GM18909 (cell line): Measurements from ENCODE around the gene BAG3.

Source experiments
- ATAC-seq: cut with Tn5 transposase; IDR thresholded peaks from one replicate; pipeline ENCODE4 v1.9.1; 2021; ENCODE audit warnings: mild to moderate bottlenecking; ENCODE audit not compliant: unreplicated experiment, poor library complexity

The BAG3 gene

DNA sequence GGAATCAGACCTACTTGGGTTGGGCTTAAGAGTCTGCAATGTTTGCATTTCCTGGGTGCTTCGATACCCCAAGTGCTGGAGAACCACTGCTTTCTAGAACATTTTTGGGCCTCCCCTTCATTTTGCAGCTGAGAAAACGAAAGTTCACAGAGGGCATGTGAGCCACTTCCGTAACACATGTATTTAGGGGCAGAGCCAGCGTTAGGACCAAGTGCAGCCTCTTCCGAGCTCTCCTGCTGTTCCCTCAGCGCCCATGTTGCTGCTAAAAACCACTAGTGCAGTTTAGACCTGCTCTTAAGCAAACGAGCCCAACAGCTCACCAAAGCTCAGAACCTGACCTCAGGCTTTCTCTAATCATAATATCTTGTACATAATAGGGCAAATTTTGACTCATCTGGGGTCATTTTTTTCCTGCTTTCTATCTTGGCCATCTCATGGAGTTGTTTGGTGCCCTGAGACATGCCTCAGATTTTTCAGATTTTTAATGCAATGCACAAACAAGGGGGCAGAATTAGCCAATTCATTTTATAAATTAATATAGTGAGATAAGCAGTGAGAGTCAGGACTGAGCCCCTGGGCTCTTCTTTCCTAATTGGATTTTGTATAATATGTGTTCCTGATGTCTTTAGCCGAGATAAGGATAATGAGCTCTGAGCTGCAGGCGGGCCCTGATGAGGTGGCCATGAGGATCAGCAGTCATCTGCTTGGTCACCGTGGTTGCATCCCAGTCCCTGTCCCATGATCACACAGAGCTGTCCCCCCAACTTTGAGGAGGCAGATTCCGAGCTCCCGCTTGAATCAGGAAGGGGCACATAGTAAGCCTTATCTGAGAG lies 12.9 kb downstream of the BAG3 start:
- no peak for ATAC-seq

DNA sequence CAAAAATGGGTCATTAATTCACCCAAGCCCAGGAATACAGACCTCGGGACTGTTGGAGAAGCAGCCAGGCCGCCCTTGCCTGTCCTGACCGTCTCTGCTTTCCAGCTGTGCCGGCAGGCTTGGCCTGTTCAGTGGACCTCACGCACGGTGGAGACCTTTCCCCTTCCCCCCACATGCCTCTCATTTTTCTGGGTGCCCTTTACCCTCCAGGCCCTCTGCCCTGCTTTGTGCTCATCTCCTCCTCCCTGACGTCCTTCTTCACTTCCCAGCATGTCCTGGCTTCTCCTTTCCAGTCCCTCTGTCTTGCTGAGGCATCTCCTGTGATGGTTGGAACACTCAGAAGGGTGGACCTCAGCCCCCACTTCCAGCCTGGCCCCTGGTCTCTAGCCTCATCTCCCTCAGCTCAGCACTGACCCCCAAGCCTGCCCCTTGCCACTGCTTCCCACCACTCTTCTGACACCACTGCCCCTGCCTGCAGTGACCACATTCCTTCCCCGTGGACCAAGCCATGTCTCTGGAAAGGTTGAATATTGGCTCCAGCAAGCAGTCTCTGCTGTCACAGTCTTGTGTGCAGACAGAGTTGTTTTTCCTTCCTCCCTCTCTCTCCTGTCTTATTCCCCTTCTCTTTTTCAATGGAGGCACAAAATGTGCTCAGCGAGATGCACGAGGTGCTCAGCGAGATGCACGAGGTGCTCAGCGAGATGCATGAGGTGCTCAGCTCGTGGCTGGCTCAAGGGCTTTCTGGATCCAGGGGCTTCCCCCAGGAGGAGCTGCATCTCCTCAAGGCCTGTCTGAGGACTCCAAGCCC lies 14.9 kb downstream of the BAG3 start:
- no peak for ATAC-seq

DNA sequence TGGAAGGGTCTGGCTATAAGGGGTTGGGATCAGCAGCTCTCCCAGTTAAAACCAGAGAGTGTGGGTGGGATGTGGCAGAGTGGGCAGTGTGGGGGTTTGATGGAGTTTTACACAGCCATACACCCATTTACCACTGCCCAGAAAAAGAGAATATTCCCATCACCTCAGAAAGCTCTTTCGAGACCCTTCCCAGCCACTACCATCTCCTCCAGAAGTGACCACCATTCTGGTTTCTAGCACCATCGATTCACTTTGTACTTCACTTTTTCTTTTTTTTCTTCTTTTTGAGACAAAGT lies 15.5 kb downstream of the BAG3 start:
- no peak for ATAC-seq

DNA sequence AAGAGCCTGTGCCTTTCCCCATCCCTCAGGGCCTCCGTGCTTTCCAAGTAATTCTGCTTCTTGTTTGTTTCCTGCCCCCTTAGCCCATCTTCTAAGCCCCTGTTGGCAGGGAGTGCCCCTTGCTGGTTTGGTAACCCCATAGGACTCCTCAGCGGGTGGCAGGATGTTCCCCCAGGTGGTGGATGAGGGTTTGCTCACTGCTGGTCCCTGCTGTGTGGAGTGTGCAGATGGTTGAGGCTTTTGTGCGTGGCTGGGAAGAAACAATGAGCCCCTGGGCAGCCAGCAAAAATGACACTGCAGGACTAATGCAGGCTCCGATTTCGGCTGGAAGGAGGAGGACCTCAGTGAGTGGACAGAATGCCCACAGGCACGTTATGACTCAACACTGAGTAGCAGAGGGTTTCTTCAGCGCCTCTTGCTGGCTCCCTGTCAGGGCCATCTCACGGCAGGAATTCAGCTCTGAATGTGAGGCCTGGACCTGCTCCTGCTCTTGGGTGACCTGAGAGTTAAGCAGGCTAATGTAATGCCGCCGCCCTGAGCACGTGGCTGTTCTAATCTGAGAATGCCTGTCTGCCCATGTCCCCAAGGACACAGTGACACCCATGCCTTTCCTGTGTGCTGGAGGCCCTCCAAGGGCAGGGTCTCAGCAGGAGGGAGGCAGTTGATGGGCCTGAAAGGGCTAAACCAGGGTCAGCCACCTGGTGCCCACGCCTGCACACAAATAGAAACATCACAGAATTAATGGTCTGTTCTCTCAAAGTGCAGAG lies 16.6 kb downstream of the BAG3 start:
- no peak for ATAC-seq

DNA sequence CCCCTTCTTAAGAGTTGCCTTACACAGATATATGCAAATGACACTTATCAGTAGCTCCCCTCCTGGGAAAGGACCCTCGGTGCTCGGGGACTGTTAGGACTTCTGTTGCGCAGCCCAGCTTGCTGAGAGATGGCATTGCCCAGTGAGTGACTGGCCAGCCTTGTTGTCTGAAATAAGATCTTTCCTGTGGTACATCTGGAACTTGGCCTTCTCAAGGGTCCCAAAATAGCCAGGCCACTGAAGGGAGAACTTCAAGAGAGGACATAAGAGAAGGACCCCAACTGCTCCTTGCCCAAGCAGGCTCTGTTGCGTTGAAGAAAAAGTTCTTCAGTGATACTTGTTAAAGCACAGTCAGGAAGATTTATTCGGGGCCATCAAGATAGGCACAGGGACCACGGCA lies 17.3 kb downstream of the BAG3 start:
- no peak for ATAC-seq

DNA sequence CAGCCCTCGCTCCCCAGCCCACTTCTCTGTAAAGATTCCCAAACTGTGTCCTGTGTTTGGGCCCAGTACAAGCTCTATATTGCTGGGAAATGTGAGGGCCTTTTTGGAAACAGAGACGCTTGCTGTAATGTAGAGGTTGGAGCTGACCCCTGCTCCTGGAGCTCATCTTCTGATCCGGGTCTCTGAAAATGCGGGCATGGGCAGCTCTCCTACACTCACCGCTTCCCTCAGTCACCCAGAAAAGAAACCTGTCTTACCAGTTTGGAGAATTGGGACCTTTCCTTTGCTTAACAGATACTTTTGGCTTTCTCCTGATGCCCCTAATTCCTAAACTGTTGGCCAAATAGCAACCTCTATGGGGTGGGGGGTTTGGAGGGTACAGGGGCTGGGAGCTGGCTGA lies 18.2 kb downstream of the BAG3 start:
- ATAC-seq: no peak

DNA sequence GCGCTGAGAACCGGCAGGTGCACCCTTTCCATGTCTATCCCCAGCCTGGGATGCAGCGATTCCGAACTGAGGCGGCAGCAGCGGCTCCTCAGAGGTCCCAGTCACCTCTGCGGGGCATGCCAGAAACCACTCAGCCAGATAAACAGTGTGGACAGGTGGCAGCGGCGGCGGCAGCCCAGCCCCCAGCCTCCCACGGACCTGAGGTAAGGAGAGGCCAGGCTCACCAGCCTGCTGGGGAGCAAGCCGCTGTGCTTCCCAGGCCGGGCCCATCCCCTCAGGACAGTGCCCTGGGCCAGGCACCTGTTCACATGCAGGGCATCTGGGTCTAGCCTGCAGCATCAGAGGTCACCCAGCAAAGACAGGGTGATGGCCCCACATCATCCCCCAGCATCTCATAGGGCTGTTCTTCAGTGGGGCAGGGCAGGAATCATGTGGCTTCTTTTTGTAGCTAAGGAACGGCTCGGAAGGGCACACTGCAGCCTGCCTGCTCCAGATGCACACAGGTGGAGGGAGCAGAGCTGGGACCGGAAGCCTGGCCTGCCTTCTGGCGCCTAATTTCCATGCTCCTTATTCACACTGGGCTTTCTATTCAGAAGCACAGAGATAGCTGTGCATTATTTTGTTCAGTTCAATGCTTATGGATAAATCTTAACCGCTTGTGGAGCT lies 18.9 kb downstream of the BAG3 start:
- no peak for ATAC-seq

DNA sequence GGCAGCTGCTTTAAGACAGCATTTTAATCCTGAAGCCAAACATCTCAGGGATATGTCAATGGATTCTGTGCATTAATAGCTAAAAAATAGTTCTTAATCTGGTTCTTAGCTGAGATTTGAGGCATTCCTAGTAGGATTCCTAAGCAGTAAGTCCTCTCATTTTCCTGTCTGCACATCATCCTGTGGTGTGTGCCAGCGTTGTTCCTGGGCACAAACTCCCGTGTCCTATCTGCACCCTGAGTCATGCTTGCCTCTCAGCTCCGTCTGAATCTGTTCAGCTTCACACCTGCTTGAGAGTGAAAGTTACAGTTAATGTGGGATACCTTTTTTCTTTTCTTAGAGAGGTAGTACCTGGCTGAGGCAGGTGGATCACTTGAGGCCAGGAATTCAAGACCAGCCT lies 19.5 kb downstream of the BAG3 start:
- no peak for ATAC-seq

DNA sequence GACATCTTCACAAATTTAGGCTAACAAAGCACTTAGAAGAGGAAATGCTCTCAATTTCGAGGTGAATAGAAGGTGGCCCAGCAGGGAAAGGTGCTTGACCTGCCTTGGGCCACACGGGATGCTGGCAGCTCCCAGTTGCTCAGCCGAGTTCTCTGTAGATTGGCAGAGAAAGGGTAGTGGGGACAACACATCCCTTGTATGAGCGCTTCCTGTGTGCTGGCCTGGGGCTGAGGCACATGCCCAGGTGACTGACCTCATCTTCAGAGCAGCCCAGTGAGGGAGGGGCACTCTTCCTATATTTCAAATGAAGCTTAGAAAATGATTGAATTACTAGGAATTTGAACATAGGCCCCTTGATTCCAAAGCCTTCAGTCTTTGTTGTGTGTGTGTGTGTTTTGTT lies 20.2 kb downstream of the BAG3 start:
- ATAC-seq: no peak

DNA sequence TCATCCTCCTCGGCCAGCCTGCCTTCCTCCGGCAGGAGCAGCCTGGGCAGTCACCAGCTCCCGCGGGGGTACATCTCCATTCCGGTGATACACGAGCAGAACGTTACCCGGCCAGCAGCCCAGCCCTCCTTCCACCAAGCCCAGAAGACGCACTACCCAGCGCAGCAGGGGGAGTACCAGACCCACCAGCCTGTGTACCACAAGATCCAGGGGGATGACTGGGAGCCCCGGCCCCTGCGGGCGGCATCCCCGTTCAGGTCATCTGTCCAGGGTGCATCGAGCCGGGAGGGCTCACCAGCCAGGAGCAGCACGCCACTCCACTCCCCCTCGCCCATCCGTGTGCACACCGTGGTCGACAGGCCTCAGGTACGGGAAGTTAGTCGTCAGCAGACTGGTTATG lies 21.1 kb downstream of the BAG3 start:
- ATAC-seq: no peak

DNA sequence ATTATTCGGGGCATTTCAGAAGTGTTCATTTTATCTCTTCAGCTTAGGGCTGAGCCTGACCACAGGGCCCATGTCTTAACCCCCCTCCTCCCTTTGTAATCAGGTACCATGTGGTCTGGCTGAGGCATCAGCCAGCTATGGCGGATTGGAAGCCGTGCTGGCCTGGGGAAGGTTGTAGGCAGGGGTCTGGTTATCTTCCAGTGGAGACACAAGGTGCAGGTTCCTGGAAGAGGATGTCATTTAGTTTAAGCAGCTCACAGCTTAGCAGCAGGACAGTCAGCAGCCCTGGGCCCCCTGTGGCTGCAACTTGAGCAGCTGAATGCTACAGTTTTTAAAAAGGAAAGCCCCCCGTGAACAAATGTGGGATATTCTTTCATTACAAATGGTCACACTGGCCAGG lies 22.1 kb downstream of the BAG3 start:
- ATAC-seq: no peak

DNA sequence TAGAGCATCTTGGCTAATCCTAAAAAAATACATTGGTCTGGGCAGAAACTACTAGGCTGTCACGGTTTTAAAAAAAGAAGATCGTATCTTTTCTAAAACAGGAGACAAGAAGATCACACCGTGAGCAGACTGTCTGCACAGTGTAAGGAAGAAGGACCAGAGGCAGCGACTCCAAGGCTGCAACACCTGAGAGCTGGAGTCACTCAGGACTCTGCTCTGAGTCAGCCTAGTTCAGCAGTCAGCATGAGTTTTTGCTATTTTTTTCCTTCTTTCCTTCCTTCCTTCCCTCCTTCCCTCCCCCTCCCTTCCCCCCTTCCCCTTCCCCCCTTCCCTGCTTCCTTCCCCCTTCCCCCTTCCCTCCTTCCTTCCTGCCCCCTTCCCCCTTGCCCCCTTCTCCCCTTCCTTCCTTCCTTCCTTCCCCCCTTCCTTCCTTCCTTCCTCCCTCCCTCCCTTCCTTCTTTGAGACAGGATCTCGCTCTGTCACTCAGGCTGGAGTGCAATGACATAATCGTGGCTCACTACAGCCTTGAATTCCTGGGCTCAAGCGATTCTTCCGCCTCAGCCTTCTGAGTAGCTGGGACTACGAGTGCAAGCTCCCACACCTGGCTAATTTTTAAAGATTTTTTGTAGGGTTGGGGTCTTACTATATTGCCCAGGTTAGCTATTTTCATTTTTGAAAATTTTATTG lies 24.4 kb downstream of the BAG3 start:
- ATAC-seq: no peak

DNA sequence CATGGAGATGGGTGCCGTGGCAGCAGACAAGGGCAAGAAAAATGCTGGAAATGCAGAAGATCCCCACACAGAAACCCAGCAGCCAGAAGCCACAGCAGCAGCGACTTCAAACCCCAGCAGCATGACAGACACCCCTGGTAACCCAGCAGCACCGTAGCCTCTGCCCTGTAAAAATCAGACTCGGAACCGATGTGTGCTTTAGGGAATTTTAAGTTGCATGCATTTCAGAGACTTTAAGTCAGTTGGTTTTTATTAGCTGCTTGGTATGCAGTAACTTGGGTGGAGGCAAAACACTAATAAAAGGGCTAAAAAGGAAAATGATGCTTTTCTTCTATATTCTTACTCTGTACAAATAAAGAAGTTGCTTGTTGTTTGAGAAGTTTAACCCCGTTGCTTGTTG lies 25.9 kb downstream of the BAG3 start:
- ATAC-seq: no peak

DNA sequence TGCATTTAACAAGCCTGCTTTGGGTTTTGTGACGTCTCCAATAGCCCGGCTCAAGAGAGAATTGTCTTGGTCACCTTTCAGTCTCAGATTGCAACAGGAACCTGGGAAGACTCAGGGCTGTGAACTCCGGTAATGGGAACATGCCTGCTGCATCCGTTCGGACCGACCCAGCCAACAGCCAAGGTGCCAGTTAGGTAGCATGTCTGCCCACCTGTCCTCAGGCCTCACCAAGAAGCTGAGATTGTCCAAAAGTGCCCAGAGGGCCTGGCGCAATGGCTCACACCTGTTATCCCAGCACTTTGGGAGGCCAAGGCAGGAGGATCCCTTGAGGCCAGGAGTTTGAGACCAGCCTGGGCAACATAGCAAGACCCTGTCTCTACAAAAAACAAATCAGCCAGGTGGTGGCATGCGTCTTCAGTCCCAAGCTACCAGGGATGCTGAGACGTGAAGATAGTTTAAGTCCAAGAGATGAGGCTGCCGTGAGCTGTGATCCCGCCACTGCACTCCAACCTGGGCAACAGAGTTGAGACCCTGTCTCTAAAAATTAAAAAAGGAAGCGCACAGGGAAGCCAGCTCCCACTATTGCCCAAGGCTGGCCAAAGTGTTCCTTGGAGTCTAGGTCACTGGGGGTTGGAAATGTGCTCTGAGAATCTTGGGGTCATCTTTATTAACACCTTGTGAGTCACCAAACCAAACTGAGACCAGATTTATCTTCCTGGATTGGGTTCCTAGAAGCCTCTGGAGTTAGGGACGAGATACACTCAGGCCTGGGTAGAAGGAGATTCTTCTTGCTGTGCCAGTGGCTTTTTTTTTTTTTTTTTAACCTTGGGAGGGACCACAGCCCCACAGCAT lies 26.9 kb downstream of the BAG3 start:
- ATAC-seq: no peak

DNA sequence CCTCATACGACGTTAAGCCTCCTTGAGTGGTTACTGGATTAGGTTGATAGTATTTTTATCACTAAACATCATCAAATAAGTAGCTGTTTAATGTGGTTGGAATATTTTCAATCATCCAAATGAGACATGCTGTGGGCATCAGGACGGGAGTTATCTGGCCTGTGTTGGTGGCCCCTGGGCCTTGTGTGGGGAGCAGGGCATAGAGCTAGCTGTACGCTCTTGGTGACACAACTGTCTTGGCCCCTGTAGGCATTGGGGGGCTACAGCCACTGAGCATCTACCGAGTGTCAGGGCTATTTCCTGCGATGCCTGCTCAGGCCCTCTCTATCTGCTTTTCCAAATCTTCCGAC lies 28.3 kb downstream of the BAG3 start:
- no peak for ATAC-seq

DNA sequence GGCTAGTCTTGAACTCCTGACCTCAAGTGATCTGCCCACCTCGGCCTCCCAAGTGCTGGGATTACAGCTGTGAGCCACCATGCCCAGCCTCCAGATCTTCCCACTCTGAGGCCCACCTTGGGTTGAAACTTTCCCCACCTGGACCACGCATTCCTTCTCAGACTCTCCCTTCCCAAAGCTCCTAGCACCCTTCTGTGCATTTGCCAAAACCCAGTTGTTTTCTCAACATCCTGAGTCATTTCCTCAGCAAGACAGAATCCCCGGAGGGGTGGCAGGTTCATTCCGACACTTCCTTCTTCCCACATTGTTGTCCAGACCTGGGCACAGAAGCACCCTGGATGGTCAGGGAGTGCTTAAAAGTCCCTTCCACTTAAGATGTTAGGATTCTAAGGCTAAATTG lies 28.9 kb downstream of the BAG3 start:
- ATAC-seq: no peak

DNA sequence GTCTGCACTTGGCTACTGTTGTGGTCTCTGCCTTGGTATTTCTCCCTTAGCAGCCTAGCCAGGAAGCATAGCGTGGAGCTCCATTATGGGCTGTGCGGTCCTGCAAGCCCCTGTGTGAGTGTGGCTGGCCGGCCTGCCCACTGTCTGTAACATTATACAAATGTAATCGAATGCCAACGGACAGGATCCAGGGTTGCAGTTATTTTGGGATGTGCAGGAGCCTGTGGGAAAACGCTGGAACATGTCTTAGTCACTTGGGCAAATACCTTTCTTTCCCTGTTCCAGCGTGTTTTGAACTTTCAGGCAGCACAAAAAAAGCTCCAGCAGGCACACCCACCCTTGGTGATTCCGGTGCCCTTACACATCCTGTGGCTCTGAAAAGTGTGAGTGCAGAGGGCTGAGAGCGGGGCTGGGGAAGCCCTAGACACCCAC lies 29.5 kb downstream of the BAG3 start:
- ATAC-seq: no peak

DNA sequence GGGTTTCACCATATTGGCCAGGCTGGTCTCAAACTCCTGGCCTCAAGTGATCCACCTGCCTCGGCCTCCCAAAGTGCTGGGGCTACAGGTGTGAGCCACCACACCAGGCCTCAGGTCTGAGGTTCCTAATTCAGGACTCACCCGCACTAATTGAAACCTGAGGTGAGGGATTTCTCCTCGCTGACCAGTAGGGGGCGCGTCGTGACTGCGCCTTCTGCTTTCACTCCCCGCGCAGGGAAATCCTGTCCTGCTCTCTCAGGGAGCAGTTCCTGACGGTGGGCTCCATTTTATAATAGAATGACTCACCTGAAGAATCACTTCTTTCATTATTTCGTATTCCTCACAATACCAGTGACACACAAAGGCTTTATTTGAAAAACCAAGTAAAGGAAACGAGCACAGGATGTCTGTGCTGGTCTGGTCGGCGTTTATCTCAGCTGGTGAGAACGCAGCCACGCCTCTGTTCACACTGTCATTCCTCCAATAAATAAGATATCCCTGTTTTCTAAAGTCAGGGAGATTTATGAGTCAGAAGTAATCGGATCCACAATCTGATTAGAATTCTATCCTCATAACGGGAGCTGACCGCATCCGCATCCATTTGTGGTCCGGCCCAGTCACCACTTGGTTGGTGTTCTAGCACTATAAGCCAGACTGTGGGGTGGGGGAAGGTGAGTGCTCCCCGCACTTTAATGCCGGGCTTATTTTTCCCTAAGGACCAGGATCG lies 35.4 kb downstream of the BAG3 start:
- no peak for ATAC-seq
